HG03354 (cell line): Measurements from ENCODE around the gene TST.

Experiments
- ATAC-seq: cut with Tn5 transposase; IDR thresholded peaks from one replicate; pipeline ENCODE4 v1.9.1; 2021; ENCODE audit warnings: mild to moderate bottlenecking; ENCODE audit not compliant: unreplicated experiment, poor library complexity, severe bottlenecking

The TST gene

GRCh38 chr22:37018815-37019308, 385 bp downstream of the TST start:
- ATAC-seq, result peak; percentile 33

DNA sequence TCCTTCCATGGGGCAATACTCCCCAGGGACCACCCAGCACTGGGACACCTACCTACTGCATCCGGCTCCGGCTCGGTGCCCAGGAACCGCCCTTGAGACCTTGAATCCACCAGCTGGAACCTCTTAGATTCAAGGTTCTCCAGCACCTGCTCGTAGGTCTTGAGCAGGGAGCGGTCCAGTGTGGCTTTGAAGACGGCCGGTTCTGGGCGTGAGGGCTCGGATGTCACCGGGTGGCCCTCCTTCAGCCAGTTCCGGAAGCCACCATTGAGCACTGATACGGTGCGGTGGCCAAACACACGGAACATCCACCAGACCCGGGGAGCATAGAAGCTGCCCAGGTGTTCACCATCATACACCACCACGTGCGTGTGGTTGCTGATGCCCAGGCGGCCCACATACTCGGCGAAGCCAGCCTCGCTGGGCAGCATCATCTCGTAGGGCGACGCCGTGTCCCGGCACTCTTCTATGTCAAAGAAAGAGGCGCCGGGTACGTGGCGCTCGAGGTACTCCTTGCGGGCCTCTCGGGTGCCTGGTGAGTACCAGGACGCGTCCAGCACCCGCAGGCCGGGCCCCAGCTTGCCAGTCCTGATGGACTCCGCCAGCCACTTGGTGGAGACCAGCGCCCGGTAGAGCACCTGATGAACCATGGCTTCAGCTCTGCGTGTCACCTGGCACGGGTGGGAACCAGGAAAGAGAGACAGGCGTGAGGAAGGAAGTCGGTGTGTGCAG, 997 bp downstream of the TST start:
- no peak for ATAC-seq

DNA sequence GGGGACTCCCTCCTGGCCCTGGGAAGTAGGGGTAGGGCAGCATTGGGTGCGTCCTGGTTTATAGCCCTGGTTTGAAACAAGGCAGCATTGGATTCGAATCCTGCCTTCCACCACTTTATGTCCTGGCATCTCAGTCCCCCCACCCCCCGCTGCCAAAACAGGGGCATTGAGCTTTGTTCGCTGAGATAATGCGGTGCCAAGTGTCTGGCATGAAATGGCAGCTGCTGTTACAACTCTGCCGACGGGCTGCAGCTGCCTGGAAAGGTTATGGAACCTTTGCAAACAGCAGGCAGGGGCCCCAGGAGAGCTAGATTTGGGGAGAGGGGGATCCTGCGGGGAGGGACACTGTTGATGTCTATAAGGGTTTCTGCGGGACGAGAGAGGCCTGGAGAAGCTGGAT, 1.9 kb downstream of the TST start:
- no peak for ATAC-seq

- no peak for ATAC-seq
Observed at GRCh38 chr22:37016134-37016910, 2.9 kb downstream of the TST start.

DNA sequence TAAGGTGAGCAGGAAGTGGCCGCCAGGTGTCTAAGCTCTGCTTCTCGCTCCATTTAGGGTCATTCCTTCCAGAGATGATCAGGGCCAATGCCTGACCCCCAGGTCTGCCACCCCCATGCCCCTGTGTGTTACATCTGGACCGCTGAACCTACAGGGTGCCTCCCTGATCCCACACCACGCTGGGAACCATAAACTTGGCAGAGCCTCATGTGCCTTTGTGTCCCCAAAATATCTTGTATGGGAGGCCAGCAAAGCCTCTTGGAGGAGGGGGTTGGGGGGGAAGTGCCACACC, 3.7 kb downstream of the TST start:
- ATAC-seq, result no peak

- ATAC-seq, result no peak
Observed at GRCh38 chr22:37014835-37015586, 4.2 kb downstream of the TST start.

- ATAC-seq, result no peak
Observed at GRCh38 chr22:37014415-37014806, 4.8 kb downstream of the TST start.

- ATAC-seq, result no peak
Observed at GRCh38 chr22:37012956-37013355, 6.3 kb downstream of the TST start.

- ATAC-seq, result no peak
Observed at GRCh38 chr22:37012262-37012904, 6.9 kb downstream of the TST start.

GRCh38 chr22:37011472-37011871, 7.8 kb downstream of the TST start:
- no peak for ATAC-seq

DNA sequence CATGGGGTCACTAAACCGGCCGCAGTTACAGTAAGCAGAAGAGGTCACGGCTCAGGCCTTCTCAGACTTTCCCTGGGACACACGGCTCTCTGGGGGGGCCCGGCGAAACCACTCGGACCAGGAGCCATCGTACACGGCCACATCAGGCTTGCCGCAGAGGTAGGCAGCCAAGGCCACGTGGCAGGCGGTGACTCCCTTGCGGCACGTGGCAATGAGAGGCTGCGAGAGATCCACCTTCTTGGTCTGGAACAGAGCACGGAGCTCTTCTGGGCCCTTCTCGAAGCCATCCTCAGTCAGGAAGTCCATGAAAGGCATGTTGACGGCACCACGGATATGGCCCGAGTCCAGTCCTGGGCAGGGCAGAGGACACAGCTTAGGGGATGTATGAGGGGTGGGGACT, 8.3 kb downstream of the TST start:
- ATAC-seq, result no peak

DNA sequence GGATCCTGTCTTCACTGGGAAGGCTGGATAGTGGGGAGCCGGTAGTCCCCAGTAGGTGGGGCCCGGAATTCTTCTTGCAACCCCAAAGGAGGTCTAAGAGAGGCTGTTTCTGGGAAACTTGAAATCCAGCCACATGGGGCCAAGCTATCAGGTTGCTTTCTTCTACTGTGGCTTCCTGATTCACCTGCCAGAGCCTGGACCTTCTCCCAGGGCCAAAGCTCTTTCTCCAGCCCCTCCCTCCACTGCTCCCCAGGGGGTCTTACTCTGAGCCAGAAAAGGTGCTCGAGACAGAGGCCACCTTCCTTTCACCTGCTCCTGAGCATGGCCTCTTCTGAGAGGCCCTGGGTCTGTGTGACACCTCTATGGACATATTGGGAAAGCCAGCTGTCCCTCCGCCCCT, 9.1 kb downstream of the TST start:
- no peak for ATAC-seq

GRCh38 chr22:37009490-37009889, 9.8 kb downstream of the TST start:
- no peak for ATAC-seq

GRCh38 chr22:37008365-37008764, 10.9 kb downstream of the TST start:
- no peak for ATAC-seq

- no peak for ATAC-seq
Observed at GRCh38 chr22:37007651-37008050, 11.6 kb downstream of the TST start.

DNA sequence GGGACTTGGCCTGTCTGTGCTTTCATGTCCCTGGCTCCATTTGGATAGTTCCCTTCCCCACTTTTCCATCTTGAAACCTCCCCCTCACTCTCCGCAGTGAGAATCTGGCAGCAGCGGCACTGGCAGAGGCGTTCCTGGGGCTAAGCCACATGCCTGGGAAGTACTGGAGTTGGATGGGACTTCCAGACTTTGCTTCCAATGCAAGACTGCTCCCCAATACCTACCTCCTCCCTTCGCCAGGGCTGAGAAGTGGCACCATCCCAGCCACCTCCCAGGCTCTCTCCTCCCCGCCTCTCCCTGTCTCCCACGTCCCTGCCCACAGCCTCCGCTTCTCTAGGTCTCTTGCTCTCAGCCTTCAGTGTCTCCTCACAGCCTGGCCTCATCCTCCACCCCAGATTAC, 16.6 kb downstream of the TST start:
- ATAC-seq, result no peak

- ATAC-seq, result no peak
Observed at GRCh38 chr22:37001826-37002225, 17.4 kb downstream of the TST start.

- no peak for ATAC-seq
Observed at GRCh38 chr22:37000676-37001534, 18.3 kb downstream of the TST start.

DNA sequence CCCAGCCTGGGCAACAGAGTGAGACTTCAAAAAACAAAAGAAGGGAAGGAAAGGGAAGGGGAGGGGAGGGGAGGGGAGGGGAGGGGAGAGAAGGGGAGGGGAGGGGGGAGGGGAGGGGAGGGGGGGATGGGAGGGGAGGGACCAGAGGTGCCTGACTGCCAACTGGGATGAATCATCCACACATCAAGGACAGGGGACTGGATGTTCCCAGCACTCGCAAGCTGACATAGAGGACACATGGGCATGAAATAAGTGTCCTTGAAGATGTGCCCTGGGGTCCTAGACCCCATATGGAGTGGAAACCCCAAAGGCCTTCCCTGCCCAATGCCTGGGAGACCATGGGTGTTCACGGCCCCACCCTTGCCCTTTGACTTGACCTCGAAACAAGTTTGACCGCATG, 19.8 kb downstream of the TST start:
- ATAC-seq, result no peak
